GM12864 (cell line): Measurements from ENCODE around the gene CHRNA3.

ENCODE experiments used
- DNase-seq: peaks from one replicate; pipeline ENCODE4 v3.0.0-alpha.2; 2011; ENCODE audit warnings: low read depth
- H3K4me3 ChIP-seq: 2 replicates; pipeline ENCODE4 v1.5.1; 2011; ENCODE audit warnings: mild to moderate bottlenecking, low read depth, low read length, control low read depth
- TF ChIP-seq, protein P1 (sequence below): IDR thresholded peaks from 2 replicates; pipeline ENCODE4 v1.5.1; 2011; ENCODE audit warnings: low read depth, mild to moderate bottlenecking, moderate library complexity, low read length, control low read depth, inconsistent platforms; ENCODE audit errors: missing control alignments

CHRNA3 gene

DNA sequence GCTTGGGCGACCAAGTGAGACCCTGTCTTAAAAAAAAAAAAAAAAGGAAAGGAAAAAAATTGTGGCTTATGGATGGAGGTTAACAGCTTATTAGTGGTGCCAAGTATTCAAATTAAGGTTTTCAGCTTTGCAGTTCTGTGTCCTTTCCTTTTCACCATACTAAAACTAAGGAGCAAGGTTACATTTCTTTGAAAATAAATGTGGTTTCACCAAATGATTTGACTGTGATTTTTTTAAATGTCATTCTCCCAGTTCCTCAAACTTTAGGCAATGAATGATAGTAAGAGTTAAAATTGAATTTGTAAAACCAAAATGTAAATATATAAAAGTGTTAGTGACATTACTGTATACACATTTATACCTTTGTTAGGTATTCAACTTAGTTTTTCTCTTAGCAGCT, 45.9 kb downstream of the CHRNA3 start:
- H3K4me3 ChIP-seq, result no peak overlapping the region
- TF ChIP-seq, protein P1, sequence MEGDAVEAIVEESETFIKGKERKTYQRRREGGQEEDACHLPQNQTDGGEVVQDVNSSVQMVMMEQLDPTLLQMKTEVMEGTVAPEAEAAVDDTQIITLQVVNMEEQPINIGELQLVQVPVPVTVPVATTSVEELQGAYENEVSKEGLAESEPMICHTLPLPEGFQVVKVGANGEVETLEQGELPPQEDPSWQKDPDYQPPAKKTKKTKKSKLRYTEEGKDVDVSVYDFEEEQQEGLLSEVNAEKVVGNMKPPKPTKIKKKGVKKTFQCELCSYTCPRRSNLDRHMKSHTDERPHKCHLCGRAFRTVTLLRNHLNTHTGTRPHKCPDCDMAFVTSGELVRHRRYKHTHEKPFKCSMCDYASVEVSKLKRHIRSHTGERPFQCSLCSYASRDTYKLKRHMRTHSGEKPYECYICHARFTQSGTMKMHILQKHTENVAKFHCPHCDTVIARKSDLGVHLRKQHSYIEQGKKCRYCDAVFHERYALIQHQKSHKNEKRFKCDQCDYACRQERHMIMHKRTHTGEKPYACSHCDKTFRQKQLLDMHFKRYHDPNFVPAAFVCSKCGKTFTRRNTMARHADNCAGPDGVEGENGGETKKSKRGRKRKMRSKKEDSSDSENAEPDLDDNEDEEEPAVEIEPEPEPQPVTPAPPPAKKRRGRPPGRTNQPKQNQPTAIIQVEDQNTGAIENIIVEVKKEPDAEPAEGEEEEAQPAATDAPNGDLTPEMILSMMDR, result no peak
- DNase-seq, result no peak

- no peak for DNase-seq
- TF ChIP-seq, protein P1, result no peak
- H3K4me3 ChIP-seq, result no peak overlapping the region
Measured at GRCh38 chr15:78573416-78573815, 47.4 kb downstream of the CHRNA3 start.

DNA sequence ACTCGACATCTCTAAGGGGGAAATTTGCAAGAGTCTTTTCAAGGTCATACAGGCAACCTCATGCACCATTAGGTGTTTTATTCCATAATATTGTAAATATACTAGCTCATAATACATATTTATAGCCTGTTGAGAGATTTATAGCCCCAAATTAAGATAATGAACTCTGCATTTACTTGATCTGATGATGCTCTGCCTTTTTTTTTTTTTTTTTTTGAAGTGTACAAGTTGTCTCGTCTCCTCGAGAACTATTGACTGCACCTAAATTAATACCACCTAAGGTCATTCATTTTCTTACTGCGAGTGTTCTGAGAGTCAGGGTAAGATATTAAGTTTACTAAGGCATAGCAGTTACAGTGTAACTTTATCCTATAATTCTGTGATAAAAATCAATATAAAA, 49.4 kb downstream of the CHRNA3 start:
- TF ChIP-seq, protein P1, result no peak
- no peak for DNase-seq
- no peak overlapping the region for H3K4me3 ChIP-seq

DNA sequence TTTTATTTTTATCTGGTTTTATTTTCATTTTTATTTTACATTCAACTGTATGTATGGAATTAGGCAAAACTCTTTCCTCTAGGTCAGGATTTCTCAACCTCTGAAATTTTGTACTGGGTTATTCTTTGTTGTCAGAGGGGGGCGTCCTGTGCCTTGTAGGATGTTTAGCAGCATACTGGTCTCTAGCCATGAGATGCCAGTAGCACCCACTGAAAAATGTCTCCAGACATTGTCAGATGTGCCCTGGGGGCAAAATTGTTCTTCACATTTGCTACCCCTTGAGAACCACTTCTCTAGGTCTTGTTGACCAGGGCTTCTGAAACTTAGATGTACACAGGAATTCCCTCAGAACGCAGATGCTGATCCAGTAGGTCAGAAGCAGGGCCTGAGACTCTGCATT, 50.1 kb downstream of the CHRNA3 start:
- DNase-seq, result no peak
- TF ChIP-seq, protein P1, result no peak
- no peak overlapping the region for H3K4me3 ChIP-seq

- H3K4me3 ChIP-seq, result no peak overlapping the region; the same call in 1 of the 2 replicates
- no peak for DNase-seq
- TF ChIP-seq, protein P1, result no peak
Measured at GRCh38 chr15:78567531-78567930, 53.3 kb downstream of the CHRNA3 start.

DNA sequence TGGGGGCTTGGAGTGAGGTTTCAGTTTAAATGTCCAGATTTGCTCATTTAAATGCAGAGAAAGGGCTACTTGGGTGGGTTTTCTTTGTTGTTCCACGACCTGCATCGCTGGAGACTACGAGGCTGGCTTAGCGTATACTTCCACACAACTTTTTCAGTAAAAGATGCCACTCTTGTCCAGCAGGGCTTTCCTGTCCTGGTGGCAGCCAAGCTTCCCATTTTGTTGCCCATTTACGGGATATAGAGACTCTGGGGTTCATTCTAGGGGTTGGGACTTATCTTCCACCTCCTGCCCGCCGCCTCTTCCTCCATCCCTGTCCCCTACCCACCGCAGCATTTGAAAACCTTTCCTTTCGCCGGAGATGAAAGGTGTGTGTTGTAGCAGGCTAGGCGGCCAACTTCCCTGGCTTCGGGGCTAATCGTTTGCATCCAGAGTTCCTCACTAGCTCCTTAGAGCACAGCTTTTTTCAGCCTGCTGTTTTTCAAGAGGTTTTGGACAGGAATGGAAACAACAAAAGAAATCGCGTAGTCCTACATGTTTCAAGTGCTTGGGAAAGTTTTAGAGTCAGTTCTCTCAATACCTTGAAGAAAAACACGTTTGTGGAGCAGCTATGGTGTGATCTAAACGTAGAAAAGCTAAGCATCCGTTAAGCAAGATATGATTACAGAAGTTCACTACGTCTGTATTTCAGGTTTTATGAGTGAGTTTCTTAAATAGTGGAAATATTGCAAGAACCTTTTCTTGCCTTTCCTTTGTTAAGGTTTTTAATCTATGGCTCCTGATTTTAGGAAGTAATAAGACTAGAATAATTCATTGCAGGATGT, 54.6 kb downstream of the CHRNA3 start:
- DNase-seq, result no peak
- TF ChIP-seq, protein P1, result peak; percentile 40
- H3K4me3 ChIP-seq, result peak overlapping the region; percentile 80
